GM12878 (cell line): Measurements from ENCODE around the gene P2RX2. TPM values are rescaled to one million over a fixed set of nuclear protein-coding genes. Genes with fewer than 3 reads are reported as not detected.

ENCODE experiments used
- ATAC-seq: fragments of 200-7000 bp; cut with Tn5 transposase; 3 replicates; pipeline ENCODE4 v1.9.1; 2020; ENCODE audit warnings: mild to moderate bottlenecking, moderate library complexity
- BruUV-seq: library from RNA; stranded (reverse); fragments of 400-500 nt; replicated peaks from 2 replicates; lab custom pipeline; 2021; lab: Mats Ljungman, UMichigan
- CTCF ChIA-PET: fragments of 300-600 bp; sonication (Branson Sonifier 250); formaldehyde crosslinking; extraction: SDS; loops from one replicate; lab custom pipeline; 2021; ENCODE audit warnings: inconsistent platforms; lab: Yijun Ruan, JAX
- POLR2A ChIA-PET: fragments of 350-600 bp; formaldehyde crosslinking; extraction: SDS; loops from one replicate; lab custom pipeline; 2021; ENCODE audit warnings: inconsistent platforms; lab: Charles Lee
- RAD21 ChIA-PET: fragments of 300-600 bp; sonication (Branson Sonifier 250); formaldehyde crosslinking; loops from one replicate; lab custom pipeline; 2023; ENCODE audit warnings: antibody characterized with exemption; ENCODE audit not compliant: unreplicated experiment; lab: Charles Lee
- SMC1A ChIA-PET: fragments of 300-600 bp; sonication (Branson Sonifier 250); formaldehyde crosslinking; loops from one replicate; lab custom pipeline; 2023; ENCODE audit not compliant: unreplicated experiment, uncharacterized antibody; lab: Charles Lee
- DNase-seq: peaks from one replicate; pipeline ENCODE4 v3.0.0-alpha.2; 2011; ENCODE audit warnings: low read depth, low spot score
- FAIRE-seq: peaks from 3 replicates; lab custom pipeline; 2011; peaks lifted over from hg19 to GRCh38; lab: Jason Lieb, UNC
- H2AFZ ChIP-seq: 2 replicates; pipeline ENCODE4 v1.6.0; 2011; ENCODE audit warnings: low read depth, low read length, control low read depth; ENCODE audit not compliant: control insufficient read depth
- H3K27ac ChIP-seq: 2 replicates; pipeline ENCODE4 v1.5.1; 2011; ENCODE audit warnings: control low read depth; ENCODE audit not compliant: control insufficient read depth, insufficient read depth
- H3K27me3 ChIP-seq, 2 experiments: replicated peaks in 1 of 2; 2 replicates each; pipeline versions ENCODE4 v1.6.0 to v1.6.1; 2011; ENCODE audit warnings: low read length in 1 of 2; ENCODE audit not compliant: control insufficient read depth in 2 of 2, insufficient read depth in 2 of 2
- H3K36me3 ChIP-seq, 2 experiments: 2 replicates each; pipeline ENCODE4 v1.5.1; 2011; ENCODE audit warnings: low read length in 1 of 2; ENCODE audit not compliant: control insufficient read depth in 2 of 2, insufficient read depth in 2 of 2
- H3K4me1 ChIP-seq: 2 replicates; pipeline ENCODE4 v1.6.1; 2011; ENCODE audit warnings: mild to moderate bottlenecking, low read length, moderate library complexity, mixed read lengths; ENCODE audit not compliant: control insufficient read depth, insufficient read depth
- H3K4me2 ChIP-seq: 2 replicates; pipeline ENCODE4 v1.6.0; 2011; ENCODE audit warnings: control low read depth; ENCODE audit not compliant: control insufficient read depth, insufficient read depth
- H3K4me3 ChIP-seq: fragments of 200-600 bp; sonication (generic); 2 replicates; pipeline ENCODE4 v1.5.1; 2016
- H3K79me2 ChIP-seq: 2 replicates; pipeline ENCODE4 v1.6.0; 2011; ENCODE audit warnings: low read length; ENCODE audit not compliant: control insufficient read depth, insufficient read depth
- H3K9ac ChIP-seq: 2 replicates; pipeline ENCODE4 v1.8.0; 2011; ENCODE audit warnings: low read length, control low read depth, mixed read lengths; ENCODE audit not compliant: control insufficient read depth, insufficient read depth
- H3K9me3 ChIP-seq: replicated peaks from 3 replicates; pipeline ENCODE4 v1.5.1; 2011; ENCODE audit warnings: mild to moderate bottlenecking, low read length; ENCODE audit not compliant: control insufficient read depth, insufficient read depth
- H4K20me1 ChIP-seq: 2 replicates; pipeline ENCODE4 v1.6.0; 2011; ENCODE audit not compliant: control insufficient read depth, insufficient read depth
- BMI1 ChIP-seq: fragments of 450-650 bp; IDR thresholded peaks from 2 replicates; pipeline ENCODE4 v1.6.1; 2016; ENCODE audit warnings: mild to moderate bottlenecking, moderate library complexity, borderline replicate concordance
- DPF2 ChIP-seq: fragments of 450-650 bp; IDR thresholded peaks from 2 replicates; pipeline ENCODE4 v1.6.1; 2017; ENCODE audit warnings: mild to moderate bottlenecking
- MEF2B ChIP-seq: fragments of 450-650 bp; IDR thresholded peaks from 2 replicates; pipeline ENCODE4 v1.6.1; 2018; ENCODE audit warnings: mild to moderate bottlenecking, moderate library complexity; ENCODE audit not compliant: partially characterized antibody, poor library complexity, severe bottlenecking
- NR2C1 ChIP-seq: fragments of 450-650 bp; IDR thresholded peaks from 2 replicates; pipeline ENCODE4 v1.6.1; 2017; ENCODE audit warnings: antibody characterized with exemption, mild to moderate bottlenecking, moderate library complexity
- RFX5 ChIP-seq: IDR thresholded peaks from 2 replicates; pipeline ENCODE4 v1.6.1; 2011; ENCODE audit warnings: low read depth, low read length, improper control_type of control experiment
- SREBF2 ChIP-seq: IDR thresholded peaks from 2 replicates; pipeline ENCODE4 v1.6.1; 2012; ENCODE audit warnings: mild to moderate bottlenecking, low read length
- WGBS: methylation state at CpG from one replicate; pipeline ENCODE4 v1.1.6; 2016; ENCODE audit warnings: low lambda C conversion rate; ENCODE audit not compliant: insufficient replicate concordance, insufficient coverage; ENCODE audit errors: missing lambda C conversion rate; 5-methylcytosine and 5-hydroxymethylcytosine counted together
- in situ Hi-C: fragments of 300-500 bp; cut with MboI; formaldehyde crosslinking; loops from 9 replicates; pipeline ENCODE4 v1.14.3; 2018; ENCODE audit warnings: mixed read lengths
- intact Hi-C: fragments of 100-400 bp; cut with micrococcal nuclease; formaldehyde crosslinking; loops from one replicate; pipeline ENCODE4 v1.14.2; 2022; ENCODE audit not compliant: unreplicated experiment
- polyA plus RNA-seq, 11 experiments: library from polyadenylated mRNA; depleted of rRNA in 4 of 11; unstranded in 6 of 11; stranded (reverse) in 5 of 11; fragments of >200 nt; fragmentation: Nextera tagmentation in 4 of 11; fragmentation: Illumina TruSeq in 1 of 11; extraction: Ambion mirVana in 4 of 11; extraction: Trizol in 1 of 11; gene quantifications; 1 replicate in 1 of 11; 2 replicates in 10 of 11; pipeline versions ENCODE4 v1.2.1 to v1.2.3, GENCODE V29; 2011 to 2016; ENCODE audit warnings: inconsistent platforms in 2 of 11, missing spikeins in 2 of 11, low read depth in 1 of 11
- total RNA-seq, 4 experiments: library from RNA; depleted of rRNA in 3 of 4; stranded (reverse); fragments of >200 nt in 3 of 4; fragmentation: Illumina TruSeq in 1 of 4; extraction: Trizol in 1 of 4; gene quantifications; 2 replicates each; pipeline versions ENCODE4 v1.2.1 to v1.2.3, GENCODE V29; 2013 to 2021
- TF ChIP-seq, protein P1 (sequence below): IDR thresholded peaks from 2 replicates; pipeline ENCODE4 v1.6.1; 2011; ENCODE audit warnings: mild to moderate bottlenecking, low read depth, low read length, moderate library complexity; ENCODE audit not compliant: insufficient replicate concordance

The P2RX2 gene
- total and polyA plus RNA-seq, 10 of the 15 experiments (the other 5 are each of a cell fraction or from before 2014, with no cell fraction given): not detected

DNA sequence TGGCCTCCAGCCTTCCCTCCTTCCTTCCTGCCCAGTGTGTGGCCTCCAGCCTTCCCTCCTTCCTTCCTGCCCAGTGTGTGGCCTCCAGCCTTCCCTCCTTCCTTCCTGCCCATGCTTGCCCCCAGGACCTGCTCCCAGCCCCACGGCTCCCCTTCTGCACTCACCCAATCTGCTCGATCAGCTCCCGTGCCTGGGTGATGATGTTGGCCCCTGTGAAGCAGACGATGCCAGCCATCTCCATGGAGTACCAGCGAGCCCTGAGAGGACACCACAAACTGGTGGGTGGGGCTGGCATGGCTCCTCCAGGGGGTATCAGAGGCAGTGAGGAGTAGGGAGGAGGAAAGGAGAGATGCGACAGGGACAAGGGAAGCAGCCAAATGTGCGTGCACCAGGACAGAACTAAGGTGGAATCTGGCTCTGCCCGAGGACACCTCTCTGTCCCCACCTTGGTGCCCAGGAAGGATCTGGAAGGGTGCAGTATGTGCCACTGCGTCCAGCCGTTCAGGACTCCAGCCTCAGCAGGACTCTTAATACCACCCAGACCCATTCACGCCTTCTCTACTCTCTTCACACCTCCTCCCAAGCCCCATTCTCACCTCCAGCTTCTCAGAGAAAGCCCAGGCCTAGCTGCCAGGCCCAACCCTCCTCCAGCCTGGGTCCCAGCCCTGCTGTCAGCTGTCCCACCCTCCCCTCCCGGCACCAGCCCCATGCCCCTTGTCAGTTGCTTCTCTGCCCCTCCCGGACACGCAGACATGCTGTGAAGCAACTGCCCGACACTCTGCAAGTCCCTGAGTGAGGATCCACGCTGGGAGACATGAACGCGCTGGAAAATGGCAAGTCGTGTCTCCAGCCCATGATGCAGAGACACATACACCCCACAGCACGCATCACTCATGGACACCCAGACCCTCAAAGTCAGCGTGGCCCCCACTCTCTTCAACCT lies 45.9 kb downstream of the P2RX2 start:
- Histone ChIP-seq H3K27ac (no peak overlapping the region), H3K9me3 (no peaks in the 10 kb centered on the region), H3K36me3 (peaks cover 29 to 43% of the 10 kb centered on the region in 2 experiments), H3K4me3 (no peak overlapping the region), H3K4me2 (no peak overlapping the region), H2AFZ (no peak overlapping the region), H3K4me1 (no peaks in the 10 kb centered on the region), H3K9ac (no peak overlapping the region), H4K20me1 (no peaks in the 10 kb centered on the region), H3K79me2 (no peaks in the 10 kb centered on the region), H3K27me3 (no peaks in the 10 kb centered on the region)
- TF ChIP-seq MEF2B (no peak), BMI1 (no peak), SREBF2 (no peak), RFX5 (no peak), DPF2 (no peak), NR2C1 (no peak)
- TF ChIP-seq, protein P1, sequence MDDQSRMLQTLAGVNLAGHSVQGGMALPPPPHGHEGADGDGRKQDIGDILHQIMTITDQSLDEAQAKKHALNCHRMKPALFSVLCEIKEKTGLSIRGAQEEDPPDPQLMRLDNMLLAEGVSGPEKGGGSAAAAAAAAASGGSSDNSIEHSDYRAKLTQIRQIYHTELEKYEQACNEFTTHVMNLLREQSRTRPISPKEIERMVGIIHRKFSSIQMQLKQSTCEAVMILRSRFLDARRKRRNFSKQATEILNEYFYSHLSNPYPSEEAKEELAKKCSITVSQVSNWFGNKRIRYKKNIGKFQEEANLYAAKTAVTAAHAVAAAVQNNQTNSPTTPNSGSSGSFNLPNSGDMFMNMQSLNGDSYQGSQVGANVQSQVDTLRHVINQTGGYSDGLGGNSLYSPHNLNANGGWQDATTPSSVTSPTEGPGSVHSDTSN: no peak
- DNase-seq: no peak
- ATAC-seq: no peak
- SMC1A ChIA-PET: no interaction called here
- CTCF ChIA-PET: no interaction called here
- in situ Hi-C loops: no loop called here
- no TSS peak for BruUV-seq
- no peak for FAIRE-seq
- intact Hi-C loops: no loop called here
- 95% methylated on average over 17 of the region's 21 CpGs for WGBS
- POLR2A ChIA-PET: no interaction called here
- RAD21 ChIA-PET: no interaction called here
